Measurements from ENCODE around the gene ACVR1C.
"Not testable (repeated sequence)": the region's sequence is repeated elsewhere in the genome, so short reads cannot be mapped to it uniquely, and the experiment has no call there.

GRCh38 chr2:157514966-157515365 lies 113.7 kb downstream of the ACVR1C start:
- not testable (repeated sequence) for TF ChIP-seq POLR2A (IDR thresholded peaks at IDR 0.05; ENCODE audit: control extremely low read depth in 1 of 2, low read depth in 2 of 2, low read length in 2 of 2); CBX5 (IDR thresholded peaks at IDR 0.05; ENCODE audit: low read depth, low read length); CEBPB (IDR thresholded peaks at IDR 0.05; ENCODE audit: low read depth, low read length); SRF (IDR thresholded peaks at IDR 0.05; ENCODE audit: low read depth, low read length); CHD1 (IDR thresholded peaks at IDR 0.05; ENCODE audit: low read depth, low read length); TAF1 (IDR thresholded peaks at IDR 0.05; ENCODE audit: low read depth, low read length); CHD2 (IDR thresholded peaks at IDR 0.05; ENCODE audit: low read length); JUN (IDR thresholded peaks at IDR 0.05; ENCODE audit: low read depth, low read length); SIX5 (IDR thresholded peaks at IDR 0.05; ENCODE audit: low read depth, low read length); EP300 (IDR thresholded peaks at IDR 0.05; ENCODE audit: borderline replicate concordance in 1 of 2, low read depth in 2 of 2, low read length in 2 of 2); SIN3A (conservative IDR thresholded peaks at IDR 0.05 in 1 of 2, IDR thresholded peaks at IDR 0.05 in 1 of 2; ENCODE audit: low read depth in 1 of 2, low read length in 2 of 2); USF2 (IDR thresholded peaks at IDR 0.05; ENCODE audit: low read length); SP1 (IDR thresholded peaks at IDR 0.05; ENCODE audit: low read depth, low read length)
- TF ChIP-seq, protein P1, sequence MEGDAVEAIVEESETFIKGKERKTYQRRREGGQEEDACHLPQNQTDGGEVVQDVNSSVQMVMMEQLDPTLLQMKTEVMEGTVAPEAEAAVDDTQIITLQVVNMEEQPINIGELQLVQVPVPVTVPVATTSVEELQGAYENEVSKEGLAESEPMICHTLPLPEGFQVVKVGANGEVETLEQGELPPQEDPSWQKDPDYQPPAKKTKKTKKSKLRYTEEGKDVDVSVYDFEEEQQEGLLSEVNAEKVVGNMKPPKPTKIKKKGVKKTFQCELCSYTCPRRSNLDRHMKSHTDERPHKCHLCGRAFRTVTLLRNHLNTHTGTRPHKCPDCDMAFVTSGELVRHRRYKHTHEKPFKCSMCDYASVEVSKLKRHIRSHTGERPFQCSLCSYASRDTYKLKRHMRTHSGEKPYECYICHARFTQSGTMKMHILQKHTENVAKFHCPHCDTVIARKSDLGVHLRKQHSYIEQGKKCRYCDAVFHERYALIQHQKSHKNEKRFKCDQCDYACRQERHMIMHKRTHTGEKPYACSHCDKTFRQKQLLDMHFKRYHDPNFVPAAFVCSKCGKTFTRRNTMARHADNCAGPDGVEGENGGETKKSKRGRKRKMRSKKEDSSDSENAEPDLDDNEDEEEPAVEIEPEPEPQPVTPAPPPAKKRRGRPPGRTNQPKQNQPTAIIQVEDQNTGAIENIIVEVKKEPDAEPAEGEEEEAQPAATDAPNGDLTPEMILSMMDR (IDR thresholded peaks at IDR 0.05; ENCODE audit: control extremely low read depth in 1 of 3, insufficient read depth in 1 of 3, low read depth in 1 of 3, low read length in 3 of 3), result not testable (repeated sequence)

Measured in H1 (cell line).